ENCODE measurements around the gene MBNL1. TPM values are rescaled to one million over a fixed set of nuclear protein-coding genes. Genes with fewer than 3 reads are reported as not detected.

The MBNL1 gene
- polyA plus RNA-seq, 3 donors = 190 to 204 (median 191) TPM

DNA sequence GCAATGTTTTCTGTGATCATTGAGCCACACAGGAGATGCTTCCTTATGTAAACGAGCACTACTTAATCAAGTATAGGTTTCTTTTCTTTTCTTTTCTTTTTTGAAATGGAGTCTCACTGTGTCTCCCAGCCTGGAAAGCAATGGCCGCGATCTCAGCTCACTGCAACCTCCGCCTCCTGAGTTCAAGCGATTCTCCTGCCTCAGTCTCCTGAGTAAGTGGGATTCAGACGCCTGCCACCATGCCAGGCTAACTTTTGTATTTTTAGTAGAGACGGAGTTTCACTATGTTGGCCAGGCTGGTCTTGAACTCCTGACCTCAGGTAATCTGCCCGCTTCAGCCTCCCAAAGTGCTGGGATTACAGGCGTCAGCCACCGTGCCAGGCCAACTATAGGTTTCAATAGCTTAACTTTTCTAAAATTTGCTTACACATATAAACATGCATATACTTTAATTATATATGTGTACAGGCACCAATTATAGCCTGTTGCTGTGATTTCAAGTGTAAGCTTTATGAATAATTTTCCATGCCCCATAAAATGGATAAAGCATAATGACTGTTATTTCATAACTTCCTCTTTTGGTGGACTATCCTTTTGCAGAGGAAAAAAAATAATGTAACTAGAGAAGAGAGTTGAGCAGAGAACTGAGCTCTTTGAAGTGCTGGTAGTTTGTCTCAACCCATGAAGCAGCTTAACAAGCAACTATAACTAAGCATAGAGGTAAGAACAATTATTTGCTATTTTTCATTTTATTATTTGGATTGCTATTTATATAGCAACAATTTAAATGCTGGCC lies 24.8 kb upstream of the MBNL1 start:
- peaks cover 88% of the 10 kb centered on the region for H3K79me2 ChIP-seq (ENCODE audit: insufficient read depth, low read length)
- peak; percentile 53 to 79 (median 63) for DNase-seq
- no peaks in the 10 kb centered on the region for H3K9me3 ChIP-seq (replicated peaks in 1 of 2; ENCODE audit: control insufficient read depth in 1 of 2, insufficient read depth in 1 of 2, low read length in 2 of 2)
- peak overlapping the region; percentile 77 to 94 for H3K4me3 Mint-ChIP-seq
- H3K4me3 ChIP-seq (replicated peaks in 1 of 3; ENCODE audit: low read depth in 2 of 3, low read length in 3 of 3) = peak overlapping the region; percentile 67 to 98 (median 95)
- H3K4me1 Mint-ChIP-seq = peaks cover 43% of the 10 kb centered on the region
- H3K9ac ChIP-seq (ENCODE audit: insufficient read depth, low read length, poor library complexity, severe bottlenecking) = peak overlapping the region; percentile 67
- H2AFZ ChIP-seq (ENCODE audit: insufficient read depth, low read depth, low read length, poor library complexity, severe bottlenecking) = peak overlapping the region; percentile 37
- peak overlapping the region; percentile 82 to 96 (median 95) for H3K27ac Mint-ChIP-seq
- no peaks in the 10 kb centered on the region for H3K36me3 Mint-ChIP-seq
- 0% methylated on average over 4 of the region's 10 CpGs for WGBS (ENCODE audit: insufficient coverage)
- no peaks in the 10 kb centered on the region for H3K27me3 ChIP-seq (ENCODE audit: control insufficient read depth in 2 of 2, insufficient read depth in 2 of 2, low read length in 2 of 2)
- H4K20me1 ChIP-seq (ENCODE audit: insufficient read depth, low read length) = no peaks in the 10 kb centered on the region
- peak overlapping the region; percentile 88 for H3K4me2 ChIP-seq (replicated peaks; ENCODE audit: extremely low read depth, low read length, poor library complexity, severe bottlenecking)
- no peaks in the 10 kb centered on the region for H3K36me3 ChIP-seq (replicated peaks in 1 of 2; ENCODE audit: control insufficient read depth in 1 of 2, insufficient read depth in 2 of 2, low read length in 2 of 2)
- no peaks in the 10 kb centered on the region for H3K27me3 Mint-ChIP-seq (ENCODE audit: low read depth in 3 of 3)
- no peak for TF ChIP-seq CTCF (IDR thresholded peaks at IDR 0.05)
- H3K27ac ChIP-seq (ENCODE audit: low read depth in 1 of 2, low read length in 2 of 2) = peak overlapping the region; percentile 79 to 88
- intact Hi-C loops (cut with micrococcal nuclease) = loop anchor here (5.0 to 10.0 kb wide), 2 partner anchors 37 to 51 kb away; no protein-coding TSS in a partner anchor
- H3K4me1 ChIP-seq (ENCODE audit: control insufficient read depth in 1 of 2, insufficient read depth in 2 of 2, low read length in 2 of 2) = peaks cover 34 to 64% of the 10 kb centered on the region in 2 donors
- H3K9me3 Mint-ChIP-seq = no peaks in the 10 kb centered on the region

GRCh38 chr3:152244517-152244888 lies 24.2 kb upstream of the MBNL1 start:
- Histone ChIP-seq H3K9me3 (replicated peaks in 1 of 2; ENCODE audit: control insufficient read depth in 1 of 2, insufficient read depth in 1 of 2, low read length in 2 of 2) (no peaks in the 10 kb centered on the region), H3K27me3 (ENCODE audit: control insufficient read depth in 2 of 2, insufficient read depth in 2 of 2, low read length in 2 of 2) (no peaks in the 10 kb centered on the region), H4K20me1 (ENCODE audit: insufficient read depth, low read length) (no peaks in the 10 kb centered on the region), H3K4me3 (replicated peaks in 1 of 3; ENCODE audit: low read depth in 2 of 3, low read length in 3 of 3) (peak overlapping the region; percentile 67 to 98 (median 95)), H3K4me1 (ENCODE audit: control insufficient read depth in 1 of 2, insufficient read depth in 2 of 2, low read length in 2 of 2) (peaks cover 34 to 64% of the 10 kb centered on the region in 2 donors), H3K9ac (ENCODE audit: insufficient read depth, low read length, poor library complexity, severe bottlenecking) (peak overlapping the region; percentile 67), H3K27ac (ENCODE audit: low read depth in 1 of 2, low read length in 2 of 2) (peak overlapping the region in 1 of 2 donors; percentile 88), H3K36me3 (replicated peaks in 1 of 2; ENCODE audit: control insufficient read depth in 1 of 2, insufficient read depth in 2 of 2, low read length in 2 of 2) (no peaks in the 10 kb centered on the region), H2AFZ (ENCODE audit: insufficient read depth, low read depth, low read length, poor library complexity, severe bottlenecking) (no peak overlapping the region), H3K79me2 (ENCODE audit: insufficient read depth, low read length) (peaks cover 90% of the 10 kb centered on the region), H3K4me2 (replicated peaks; ENCODE audit: extremely low read depth, low read length, poor library complexity, severe bottlenecking) (peak overlapping the region; percentile 88)
- Mint-ChIP-seq H3K27ac (peak overlapping the region; percentile 82 to 96 (median 95)), H3K4me1 (peaks cover 43% of the 10 kb centered on the region), H3K4me3 (peak overlapping the region; percentile 77 to 94), H3K27me3 (ENCODE audit: low read depth in 3 of 3) (no peaks in the 10 kb centered on the region), H3K36me3 (no peaks in the 10 kb centered on the region), H3K9me3 (no peaks in the 10 kb centered on the region)
- no CpG with 5 or more reads among the region's 2 CpGs for WGBS (ENCODE audit: insufficient coverage)
- intact Hi-C loops (cut with micrococcal nuclease) = loop anchor here (5.0 to 10.0 kb wide), 2 partner anchors 37 to 50 kb away; no protein-coding TSS in a partner anchor
- TF ChIP-seq CTCF (IDR thresholded peaks at IDR 0.05) = no peak
- DNase-seq = no peak
